NCI-H1105 treated with DMSO at 0.1 percent for 48 hours (cell line): ENCODE measurements around the gene BTBD3.

Source experiments
- DNase-seq: peaks from one replicate; lab custom pipeline; 2025; lab: John Stamatoyannopoulos, UW

Gene BTBD3

DNA sequence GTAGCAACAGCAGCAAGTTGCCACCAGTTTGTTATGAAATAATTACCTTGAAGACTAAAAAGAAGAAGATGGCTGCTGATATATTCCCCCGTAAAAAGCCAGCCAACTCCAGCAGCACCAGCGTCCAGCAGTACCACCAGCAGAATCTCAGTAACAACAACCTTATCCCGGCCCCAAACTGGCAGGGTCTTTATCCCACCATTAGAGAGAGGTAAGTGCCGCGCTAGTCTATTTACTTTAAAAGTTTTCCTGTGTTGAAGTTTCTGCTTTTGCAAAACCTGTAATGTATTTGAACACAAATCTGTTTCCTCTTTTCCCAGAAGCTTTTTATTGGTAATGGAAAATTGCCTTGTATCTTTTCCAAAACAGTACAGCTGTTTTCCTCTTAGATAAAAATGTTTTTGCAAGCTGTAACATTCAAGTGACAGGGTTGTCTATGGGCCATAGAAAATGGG is 725 bp downstream of the BTBD3 start:
- DNase-seq = peak; percentile 41

DNA sequence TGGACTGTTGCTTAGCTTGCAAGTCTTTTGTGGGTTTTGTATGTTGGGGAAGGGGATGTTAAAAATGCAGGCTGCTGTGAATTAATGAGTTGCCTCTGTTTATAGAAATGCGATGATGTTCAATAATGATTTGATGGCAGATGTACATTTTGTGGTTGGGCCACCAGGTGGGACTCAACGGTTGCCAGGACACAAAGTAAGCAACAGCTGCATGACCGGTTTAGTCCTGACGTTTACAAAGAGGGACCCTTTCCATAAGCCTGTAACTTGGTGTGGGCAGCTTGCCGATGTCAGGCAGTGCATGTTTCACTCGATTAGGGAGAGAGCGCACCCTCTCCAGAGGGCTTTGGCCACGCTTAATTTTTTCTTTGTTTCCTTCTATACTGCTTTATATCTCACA is 1.3 kb downstream of the BTBD3 start:
- DNase-seq = peak; percentile 98

DNA sequence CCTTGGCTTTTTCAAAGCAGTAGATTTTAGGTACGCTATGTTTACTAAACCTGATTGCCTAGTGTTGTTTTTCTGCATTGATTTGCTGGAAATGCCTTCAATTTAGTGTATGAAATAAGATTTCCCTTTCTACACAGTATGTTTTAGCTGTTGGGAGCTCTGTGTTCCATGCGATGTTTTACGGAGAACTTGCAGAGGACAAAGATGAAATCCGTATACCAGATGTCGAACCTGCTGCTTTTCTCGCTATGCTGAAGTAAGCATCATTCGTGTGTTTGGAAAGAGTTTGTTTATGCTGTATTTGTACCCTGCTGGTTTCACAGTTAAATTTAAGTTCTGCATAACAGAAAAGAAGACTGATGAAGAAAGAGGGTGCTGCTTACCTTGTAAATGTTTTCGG is 1.9 kb downstream of the BTBD3 start:
- peak; percentile 64 for DNase-seq

DNA sequence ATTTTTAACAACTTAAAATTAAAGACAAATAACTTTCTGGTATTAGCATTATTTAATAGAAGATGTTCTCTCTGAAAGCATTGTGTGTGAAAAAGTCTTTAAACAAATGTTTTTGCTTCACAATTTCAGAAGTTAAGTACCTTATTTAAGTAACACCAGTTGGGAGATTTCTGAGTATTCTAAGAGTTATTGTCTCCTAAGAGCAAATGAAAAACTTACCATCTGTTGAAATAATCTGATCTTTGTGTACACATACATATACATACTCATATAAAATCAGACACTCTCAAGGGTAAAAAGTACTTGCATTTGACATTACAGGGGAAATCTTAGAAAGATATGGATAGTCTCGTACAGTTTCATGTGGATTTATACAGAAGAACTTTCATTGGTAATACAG is 2.4 kb downstream of the BTBD3 start:
- DNase-seq = no peak

DNA sequence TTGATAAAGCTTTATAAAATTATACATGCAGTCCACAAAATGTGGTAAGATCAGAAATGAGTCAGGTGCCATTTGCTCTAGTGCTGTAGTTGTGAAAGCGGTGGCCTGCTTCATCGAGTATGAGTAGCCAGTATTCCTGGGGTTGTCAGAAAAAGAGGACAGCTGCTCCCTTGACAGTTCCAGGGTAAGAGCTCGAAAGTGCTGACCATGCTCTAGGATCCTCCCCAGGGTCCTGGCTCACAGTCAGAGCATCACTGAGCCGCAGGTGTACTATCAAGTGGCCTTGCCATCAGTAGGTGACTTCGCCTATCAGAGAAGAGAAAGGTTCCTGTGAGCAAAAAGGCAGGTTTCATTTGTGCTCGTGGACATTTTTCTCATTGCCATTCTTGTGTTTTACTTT is 3.6 kb downstream of the BTBD3 start:
- DNase-seq = peak; percentile 33

DNA sequence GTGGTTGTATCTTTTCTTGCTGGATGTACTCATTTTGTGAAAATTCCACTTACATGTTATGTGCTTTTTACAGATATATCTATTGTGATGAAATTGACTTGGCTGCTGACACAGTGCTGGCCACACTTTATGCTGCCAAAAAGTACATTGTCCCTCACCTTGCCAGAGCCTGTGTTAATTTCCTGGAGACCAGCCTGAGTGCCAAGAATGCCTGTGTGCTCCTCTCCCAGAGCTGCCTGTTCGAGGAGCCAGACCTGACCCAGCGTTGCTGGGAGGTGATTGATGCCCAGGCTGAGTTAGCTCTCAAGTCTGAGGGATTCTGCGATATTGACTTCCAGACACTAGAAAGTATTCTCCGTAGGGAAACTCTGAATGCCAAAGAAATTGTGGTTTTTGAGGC is 4.9 kb downstream of the BTBD3 start:
- DNase-seq = no peak

DNA sequence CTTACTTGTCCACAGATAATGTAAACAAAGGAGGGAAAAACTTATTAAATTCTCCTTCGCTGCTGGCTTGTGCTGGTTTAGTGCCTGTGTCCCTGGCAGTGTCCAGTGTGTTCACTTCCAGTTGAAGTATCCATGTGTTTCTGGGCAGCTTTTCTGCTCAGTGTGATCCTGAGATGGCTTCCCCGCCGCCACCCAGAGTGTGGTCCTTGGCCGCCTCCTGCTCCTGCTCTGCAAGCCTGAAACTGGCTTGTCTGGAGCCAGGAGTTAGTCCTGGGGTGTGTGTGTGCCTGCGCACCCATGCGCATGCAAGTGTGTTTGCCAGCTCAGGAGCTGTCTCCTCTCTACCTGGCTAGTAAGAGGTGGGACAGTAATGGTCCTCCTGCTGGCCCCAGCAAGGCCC is 7.2 kb downstream of the BTBD3 start:
- DNase-seq = no peak

DNA sequence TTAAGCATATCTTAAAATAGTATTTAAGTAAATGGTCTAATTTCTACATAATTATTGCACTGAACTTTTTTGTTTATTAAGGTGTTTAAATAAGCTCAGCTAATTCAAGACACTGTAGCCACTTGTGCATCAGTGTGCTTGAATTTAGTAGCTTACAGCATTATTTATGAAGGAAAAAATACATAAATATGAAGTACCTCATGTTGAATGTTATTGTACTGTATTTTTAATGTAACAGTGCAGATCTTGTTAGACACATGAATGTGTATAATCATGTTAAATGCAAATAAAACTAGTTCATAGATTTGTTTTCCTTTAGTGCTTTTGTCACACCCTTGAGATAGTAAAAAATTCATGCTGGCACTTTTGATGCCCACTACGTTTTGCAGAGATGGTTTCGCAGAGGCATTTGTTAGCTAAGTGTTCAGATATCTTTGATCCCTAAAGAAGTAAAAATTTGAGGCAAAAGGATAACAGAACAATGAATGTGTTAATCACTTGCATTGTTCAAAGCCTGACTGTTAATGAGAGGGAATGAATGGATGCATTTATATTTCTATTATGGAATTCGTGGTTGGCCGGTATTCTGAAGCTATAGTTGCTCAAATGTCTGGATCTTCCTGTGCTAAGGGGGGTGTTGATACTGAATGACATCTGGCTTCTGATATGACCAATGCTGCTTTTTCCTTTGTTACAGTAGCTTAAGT is 8.8 kb downstream of the BTBD3 start:
- DNase-seq = no peak

DNA sequence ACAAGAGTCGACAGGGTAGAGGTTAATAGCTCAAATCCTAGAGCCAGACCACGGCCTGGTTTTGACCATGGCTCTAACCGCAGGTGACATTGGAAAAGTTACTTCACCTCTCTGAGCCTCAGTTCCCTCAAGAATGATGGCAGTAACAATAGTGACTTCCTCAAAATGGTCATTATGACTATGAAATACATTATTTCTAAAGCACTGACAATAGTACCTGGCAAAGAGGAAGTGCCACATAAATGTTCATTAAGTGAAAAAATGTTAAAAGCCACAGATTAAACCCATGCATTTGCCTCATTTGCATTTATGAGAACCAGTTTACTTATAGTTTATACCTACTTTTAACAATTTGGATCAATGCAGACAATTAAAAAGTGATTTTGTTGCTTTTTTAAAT is 12.3 kb downstream of the BTBD3 start:
- DNase-seq = no peak

DNA sequence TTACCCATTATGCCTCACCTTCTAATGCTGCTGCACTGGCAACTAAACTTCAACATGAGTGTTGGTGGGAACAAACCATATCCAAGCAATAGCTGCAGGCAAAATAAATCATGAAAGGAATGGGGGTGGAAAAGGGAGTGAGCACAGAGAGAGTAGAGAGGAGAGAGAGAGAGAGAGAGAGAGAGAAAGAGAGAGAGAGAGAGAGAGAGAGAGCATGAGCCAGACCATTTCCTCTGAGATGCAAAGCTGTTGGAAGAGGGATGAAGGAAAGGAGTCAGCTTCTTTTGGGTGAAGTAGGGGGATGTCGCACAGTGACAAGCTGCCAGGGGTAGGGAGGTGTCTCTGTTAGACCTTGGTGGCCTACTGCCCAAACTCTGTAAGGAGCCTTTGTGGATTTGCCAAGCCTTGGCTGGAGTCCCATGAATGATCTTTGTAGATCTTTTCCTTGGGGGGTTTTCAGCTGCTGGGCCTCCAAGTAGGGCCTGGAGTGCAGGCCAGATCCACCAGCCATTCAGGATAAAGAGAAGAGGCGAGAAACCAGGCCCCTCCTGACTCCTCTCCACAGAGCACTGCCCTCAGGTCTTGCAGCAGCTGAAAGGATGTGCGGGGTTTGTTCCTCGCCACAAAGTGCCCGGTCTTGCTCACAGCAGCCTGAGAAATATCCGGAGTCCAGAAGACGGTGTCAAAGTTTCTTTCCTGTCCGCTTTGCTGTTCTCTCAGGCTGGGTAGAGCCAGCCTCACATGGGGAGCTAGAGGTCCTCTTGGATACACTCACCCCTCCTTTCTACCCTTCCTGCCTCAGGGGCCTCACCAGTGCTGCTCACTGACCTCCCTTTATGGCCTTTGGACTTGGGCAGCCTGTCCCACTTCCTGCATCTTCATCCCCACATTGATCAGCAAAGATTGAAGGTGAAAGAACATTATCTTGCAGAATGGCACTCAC is 17.8 kb downstream of the BTBD3 start:
- no peak for DNase-seq

DNA sequence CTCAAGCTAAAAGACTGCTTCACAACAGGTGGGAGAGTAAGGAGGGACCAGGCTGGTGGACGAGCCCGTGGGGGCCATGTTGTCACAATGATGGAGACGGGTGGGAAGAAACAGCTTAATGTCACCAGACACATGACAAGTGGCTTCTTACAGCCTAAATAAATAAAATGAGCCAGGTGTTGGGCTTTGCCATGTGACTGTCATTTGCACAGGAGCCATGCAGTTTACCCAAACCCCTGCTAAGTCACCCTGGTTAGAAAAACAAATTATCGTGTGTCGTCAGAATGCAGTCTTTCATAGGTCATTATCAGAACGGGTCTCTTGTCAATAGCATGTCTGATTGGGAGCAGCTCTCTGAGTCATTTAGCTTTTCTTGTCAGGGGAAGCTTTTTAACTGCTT is 18.5 kb downstream of the BTBD3 start:
- DNase-seq = peak; percentile 77

DNA sequence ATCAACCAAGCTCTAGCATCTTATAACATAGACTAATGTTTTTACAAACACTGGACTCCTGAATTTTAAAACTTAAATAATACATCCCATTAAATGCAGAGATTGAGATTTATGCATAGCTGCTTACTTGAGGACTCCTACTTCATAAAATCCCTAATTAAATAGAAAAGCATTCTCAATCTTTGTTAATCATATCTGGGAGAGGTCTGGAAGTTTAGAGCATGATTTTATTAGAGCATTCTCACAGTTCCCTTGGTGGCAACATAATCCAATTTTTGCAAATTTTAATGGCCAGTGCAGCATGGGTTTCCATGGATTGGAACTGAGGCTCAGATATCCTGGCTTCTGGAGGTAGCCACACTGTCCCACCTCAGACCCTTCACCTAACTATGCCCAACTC is 19.5 kb downstream of the BTBD3 start:
- no peak for DNase-seq

DNA sequence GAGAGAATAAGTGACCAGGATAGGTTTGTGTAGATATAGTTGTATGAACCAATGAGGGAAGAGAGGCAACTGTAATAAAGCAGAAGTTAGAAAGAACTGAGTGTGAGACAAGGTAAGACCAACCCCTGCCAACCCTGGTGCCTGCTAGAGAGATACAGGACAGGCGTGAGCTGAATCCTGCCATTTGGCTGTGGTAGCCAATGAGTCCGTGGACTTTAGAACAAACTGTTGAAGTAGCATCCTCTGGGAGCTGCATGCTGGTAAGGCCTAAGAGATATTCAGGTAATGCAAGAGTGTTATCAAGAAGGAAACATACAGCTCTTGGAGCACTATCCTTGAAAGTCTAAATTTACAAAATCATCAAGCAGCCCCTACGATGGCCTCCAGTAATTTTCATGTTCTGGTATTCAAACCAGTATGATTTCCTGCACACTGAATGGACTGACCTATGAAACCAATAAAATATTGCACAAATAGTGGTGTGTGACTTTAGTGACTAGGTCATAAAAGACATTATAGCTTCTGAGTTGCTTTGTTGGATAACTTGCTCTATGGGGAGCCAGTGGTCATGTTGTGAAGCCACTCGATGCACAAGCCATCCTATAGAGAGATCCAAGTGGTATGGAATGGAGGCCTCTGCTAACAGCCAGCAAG is 24.0 kb downstream of the BTBD3 start:
- DNase-seq = no peak

DNA sequence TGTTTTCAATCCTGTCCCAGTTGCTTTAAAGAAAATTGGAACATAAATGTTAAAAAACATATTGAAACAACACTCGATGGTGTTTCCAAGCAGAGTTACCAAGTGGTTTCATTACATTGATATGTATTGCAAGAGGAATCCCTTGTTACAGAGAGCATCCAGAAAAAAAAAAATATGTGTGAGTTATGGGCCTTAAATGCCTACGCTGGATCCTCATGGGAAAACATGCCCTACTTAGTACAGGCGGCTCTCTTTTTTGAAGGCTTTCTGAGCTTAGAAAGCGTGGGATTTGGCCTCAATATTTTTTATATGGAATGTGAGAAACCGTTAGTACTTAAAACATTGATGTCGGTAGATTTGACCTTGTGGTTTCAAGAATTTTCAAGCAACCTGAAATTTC is 26.1 kb downstream of the BTBD3 start:
- DNase-seq = no peak

DNA sequence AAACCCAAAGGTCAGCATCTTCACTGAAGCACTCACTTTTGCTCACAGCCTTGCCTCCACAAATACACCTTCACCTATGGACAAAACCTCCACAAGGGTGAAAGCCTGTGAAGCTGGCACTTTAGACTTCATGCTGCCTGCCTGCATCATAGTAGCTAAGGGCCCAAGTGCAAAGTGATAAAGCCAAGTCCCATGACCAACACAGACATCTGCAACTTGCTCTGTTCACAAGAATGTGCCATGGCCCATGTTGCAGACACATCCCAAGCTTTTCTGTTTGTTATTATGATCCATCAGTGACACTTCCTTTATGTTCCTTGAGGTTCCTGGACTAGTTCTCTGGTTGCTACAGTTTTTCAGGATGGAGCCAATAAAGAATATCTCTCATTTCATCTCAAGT is 31.1 kb downstream of the BTBD3 start:
- DNase-seq = no peak

DNA sequence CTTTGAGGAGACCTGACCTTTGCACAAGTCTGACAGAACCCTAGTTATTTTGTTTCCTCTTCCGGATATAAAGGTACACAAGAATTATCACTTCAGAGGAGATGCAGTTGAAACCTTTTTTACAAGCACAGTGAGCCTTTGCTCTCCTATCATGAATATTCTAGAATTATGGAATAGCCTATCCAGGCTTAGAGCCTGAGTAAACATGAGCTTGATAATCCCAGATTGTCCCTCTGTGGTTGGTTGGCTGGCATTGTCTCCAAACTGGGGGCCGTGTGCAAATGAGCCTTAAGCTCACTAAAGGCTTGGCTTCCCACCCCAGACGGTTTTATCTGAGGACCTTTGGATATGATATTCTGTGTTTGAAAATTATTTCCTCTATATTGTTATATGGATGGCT is 32.0 kb downstream of the BTBD3 start:
- no peak for DNase-seq

DNA sequence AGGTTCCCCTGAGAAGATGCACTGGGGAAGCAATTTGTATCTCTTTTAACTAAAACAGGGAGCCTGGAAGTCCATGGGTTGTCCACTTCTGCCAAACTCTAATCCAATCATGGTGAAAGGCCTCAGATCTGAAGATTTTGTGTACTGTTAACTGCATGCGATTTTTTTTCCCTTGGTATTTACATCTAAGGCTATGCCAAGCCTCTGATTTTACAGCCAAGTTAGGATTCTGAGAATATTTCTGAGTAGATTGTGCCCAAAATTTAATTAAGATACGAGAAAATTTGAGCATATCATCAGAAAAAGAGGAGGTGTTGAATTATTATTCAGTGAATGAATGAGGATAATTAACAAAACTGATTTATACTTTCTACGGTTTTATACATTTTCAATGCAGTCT is 34.0 kb downstream of the BTBD3 start:
- no peak for DNase-seq

DNA sequence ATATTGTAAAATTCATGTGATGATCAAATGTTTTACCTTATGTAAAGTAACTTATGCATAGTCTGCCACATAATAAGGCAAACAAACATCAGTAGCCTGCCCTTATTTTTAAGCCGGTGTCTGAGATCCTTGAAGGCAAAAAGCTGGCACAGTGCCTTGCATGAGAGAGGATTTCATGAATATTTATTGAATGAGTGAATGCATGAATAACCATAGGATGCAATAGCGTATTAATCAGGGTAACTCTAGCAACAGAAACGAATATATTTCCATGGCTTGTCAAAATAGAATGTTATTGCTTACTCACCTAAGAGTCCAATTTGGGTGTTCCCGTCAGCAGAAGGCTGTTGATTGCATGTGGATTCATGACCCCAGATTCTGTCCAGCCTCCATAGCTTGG is 34.9 kb downstream of the BTBD3 start:
- DNase-seq = no peak

DNA sequence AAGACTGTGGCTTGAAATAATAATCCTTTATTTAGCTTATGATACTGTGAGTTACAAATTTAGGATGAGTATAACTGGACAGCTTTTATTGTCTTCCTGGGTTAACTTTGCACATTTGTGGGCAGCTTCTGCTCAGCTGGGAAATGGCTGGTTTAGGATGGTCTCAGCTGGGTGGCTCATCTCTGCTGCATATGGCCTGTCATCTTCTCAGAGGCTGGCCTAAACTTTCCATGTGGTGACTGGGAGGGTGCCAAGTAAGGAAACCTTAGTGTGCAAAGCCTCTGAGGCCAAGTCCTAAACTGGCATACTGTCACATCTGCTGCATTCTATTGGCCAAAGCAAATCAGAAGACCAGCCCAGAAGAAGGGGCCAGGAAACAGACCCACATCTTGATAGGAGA is 40.2 kb downstream of the BTBD3 start:
- no peak for DNase-seq

DNA sequence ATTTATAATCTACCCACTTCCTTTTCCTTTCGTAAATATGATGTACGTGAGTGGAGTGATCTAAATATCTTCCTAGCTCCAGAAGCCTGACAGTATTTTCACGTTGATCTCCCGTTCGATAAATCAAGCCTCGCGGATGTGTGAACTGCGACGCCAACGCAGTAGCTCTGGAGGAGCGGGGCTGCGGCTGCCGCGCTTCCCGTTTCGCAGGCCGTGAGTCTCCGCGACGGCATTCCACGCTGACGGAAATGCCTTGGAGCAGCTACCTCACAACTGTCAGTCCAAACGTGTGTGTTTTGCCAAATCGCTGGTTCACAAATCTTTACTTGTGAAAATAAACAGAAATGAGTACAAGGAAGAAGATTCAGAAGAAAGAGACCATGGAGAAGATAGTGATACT is 41.2 kb downstream of the BTBD3 start:
- DNase-seq = no peak

DNA sequence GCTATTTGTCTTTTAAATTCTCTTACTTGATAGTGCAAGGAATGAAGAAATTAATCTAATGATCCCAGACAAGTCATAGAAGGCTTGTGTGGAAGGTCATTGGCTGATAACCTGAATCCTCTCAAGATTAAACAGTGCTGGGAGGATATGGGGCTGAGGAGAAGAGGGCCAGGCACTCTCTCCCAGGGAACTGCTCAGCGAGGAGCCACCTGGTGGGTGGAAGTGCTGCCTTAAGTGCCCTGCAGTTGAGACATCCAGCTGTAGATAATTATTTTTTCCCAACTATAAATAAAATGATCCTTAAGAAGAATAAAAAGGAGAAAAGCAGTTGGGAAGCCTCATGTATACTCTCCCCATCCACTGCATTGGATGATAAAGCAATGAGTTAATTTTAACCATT is 47.9 kb downstream of the BTBD3 start:
- DNase-seq = no peak

DNA sequence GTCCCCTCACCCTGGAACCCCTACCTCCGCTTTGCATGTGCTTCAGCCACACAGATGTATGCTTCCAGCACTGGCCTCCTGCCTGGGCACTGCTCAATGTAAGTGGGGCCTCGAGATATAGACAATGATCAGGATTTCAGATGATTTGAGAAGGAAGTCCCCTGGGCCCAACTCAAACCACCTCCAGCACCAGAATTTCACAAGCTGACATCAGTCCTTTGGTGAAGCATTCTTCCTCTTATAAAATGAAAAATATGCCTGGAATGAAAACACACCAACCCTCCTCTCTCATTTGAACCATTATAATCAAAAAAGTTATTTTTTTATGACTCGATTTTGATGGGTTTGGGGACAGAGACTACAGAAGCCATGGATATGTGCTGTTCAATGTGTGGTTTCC is 48.5 kb downstream of the BTBD3 start:
- no peak for DNase-seq

DNA sequence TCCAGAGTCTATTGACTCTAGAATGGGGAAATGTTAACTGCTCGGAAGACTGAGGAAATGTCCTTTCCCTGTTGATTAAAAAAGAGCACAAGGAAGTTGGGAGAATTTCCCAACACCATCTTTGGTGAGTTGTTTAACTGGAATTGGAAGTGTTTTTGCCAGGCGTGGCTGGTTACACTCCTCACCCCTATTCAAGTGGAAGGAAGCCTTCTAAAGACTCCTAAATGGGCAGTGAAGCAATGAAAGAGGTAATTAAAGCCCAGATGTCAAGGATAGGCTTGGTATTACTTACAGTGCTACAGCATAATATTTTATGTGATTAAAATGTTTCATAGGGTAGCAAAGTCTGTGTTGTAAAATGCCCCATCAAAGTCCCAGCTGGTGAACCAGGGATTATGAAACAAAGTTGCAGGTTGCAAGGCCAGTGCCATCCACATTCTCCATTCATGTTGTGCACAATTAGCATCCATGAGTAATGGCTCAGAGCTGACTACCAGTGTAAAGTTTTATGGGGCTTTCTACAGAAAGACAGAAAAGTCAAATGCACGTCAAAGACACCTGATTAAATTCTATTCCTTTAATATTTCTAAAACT is 52.6 kb downstream of the BTBD3 start:
- DNase-seq = no peak
